IMR-90 (cell line): Measurements from ENCODE around the gene PCYOX1L. TPM values are rescaled to one million over a fixed set of nuclear protein-coding genes. Genes with fewer than 3 reads are reported as not detected.

ENCODE experiments used
- ATAC-seq: fragments of 200-7000 bp; cut with Tn5 transposase; 2 replicates; pipeline ENCODE4 v1.9.1; 2020; ENCODE audit warnings: low read depth, mild to moderate bottlenecking, moderate library complexity
- BruUV-seq: library from RNA; stranded (reverse); fragments of 400-500 nt; replicated peaks from 2 replicates; lab custom pipeline; 2021; lab: Mats Ljungman, UMichigan
- CTCF ChIA-PET: fragments of 300-600 bp; formaldehyde crosslinking; extraction: SDS; loops from one replicate; lab custom pipeline; 2021; ENCODE audit warnings: antibody characterized with exemption; lab: Yijun Ruan, JAX
- POLR2A ChIA-PET: fragments of 300-600 bp; sonication (Branson Sonifier 250); formaldehyde crosslinking; loops from one replicate; lab custom pipeline; 2022; ENCODE audit warnings: antibody characterized with exemption; ENCODE audit not compliant: unreplicated experiment; lab: Charles Lee
- DNase-seq: peaks from one replicate; pipeline ENCODE4 v3.0.0; 2013
- H2AFZ ChIP-seq: replicated peaks from 2 replicates; pipeline ENCODE3; 2013; ENCODE audit warnings: low read length, mild to moderate bottlenecking; ENCODE audit not compliant: poor library complexity
- H2AK5ac ChIP-seq: 2 replicates; pipeline ENCODE4 v1.6.1; 2013; ENCODE audit warnings: low read depth, low read length, inconsistent platforms
- H2AK9ac ChIP-seq: replicated peaks from 2 replicates; pipeline ENCODE3; 2013; ENCODE audit warnings: mild to moderate bottlenecking, low read depth, low read length, moderate library complexity; ENCODE audit not compliant: poor library complexity
- H2BK120ac ChIP-seq: 2 replicates; pipeline ENCODE4 v1.6.1; 2013; ENCODE audit warnings: low read depth, low read length, inconsistent platforms
- H2BK15ac ChIP-seq: 3 replicates; pipeline ENCODE4 v1.6.1; 2013; ENCODE audit warnings: low read depth, low read length, inconsistent platforms
- H2BK20ac ChIP-seq: 2 replicates; pipeline ENCODE4 v1.6.1; 2013; ENCODE audit warnings: low read depth, mild to moderate bottlenecking, inconsistent platforms, low read length, moderate library complexity
- H2BK5ac ChIP-seq: 2 replicates; pipeline ENCODE4 v1.6.1; 2013; ENCODE audit warnings: mild to moderate bottlenecking, low read depth, low read length, inconsistent platforms; ENCODE audit not compliant: poor library complexity, severe bottlenecking
- H3K14ac ChIP-seq: replicated peaks from 2 replicates; pipeline ENCODE4 v1.6.1; 2013; ENCODE audit warnings: low read depth, low read length, inconsistent platforms
- H3K18ac ChIP-seq: 2 replicates; pipeline ENCODE4 v1.6.1; 2013; ENCODE audit warnings: low read depth, low read length, control low read depth
- H3K23ac ChIP-seq: 2 replicates; pipeline ENCODE4 v1.6.1; 2013; ENCODE audit warnings: low read depth, low read length, inconsistent platforms
- H3K27ac ChIP-seq: 2 replicates; pipeline ENCODE4 v1.5.1; 2013; ENCODE audit warnings: mild to moderate bottlenecking, control low read depth, low read length; ENCODE audit not compliant: insufficient read depth
- H3K27me3 ChIP-seq: 2 replicates; pipeline ENCODE4 v1.6.1; 2013; ENCODE audit warnings: low read length; ENCODE audit not compliant: control insufficient read depth, insufficient read depth
- H3K36me3 ChIP-seq: 2 replicates; pipeline ENCODE4 v1.6.1; 2013; ENCODE audit warnings: low read length, mixed read lengths; ENCODE audit not compliant: control insufficient read depth, insufficient read depth
- H3K4ac ChIP-seq: 2 replicates; pipeline ENCODE4 v1.6.1; 2013; ENCODE audit warnings: low read depth, low read length, inconsistent platforms
- H3K4me1 ChIP-seq: 2 replicates; pipeline ENCODE4 v1.6.1; 2013; ENCODE audit warnings: low read length, mixed read lengths; ENCODE audit not compliant: control insufficient read depth, insufficient read depth
- H3K4me2 ChIP-seq: 2 replicates; pipeline ENCODE4 v1.6.1; 2013; ENCODE audit warnings: low read depth, mild to moderate bottlenecking, control low read depth, low read length, moderate library complexity
- H3K4me3 ChIP-seq: 2 replicates; pipeline ENCODE4 v1.5.1; 2013; ENCODE audit warnings: low read depth, mild to moderate bottlenecking, control low read depth, low read length, moderate library complexity; ENCODE audit not compliant: insufficient read depth
- H3K56ac ChIP-seq: 2 replicates; pipeline ENCODE4 v1.6.1; 2013; ENCODE audit warnings: low read length, inconsistent platforms; ENCODE audit not compliant: insufficient read depth; ENCODE audit errors: extremely low read depth
- H3K79me1 ChIP-seq, 2 experiments: 2 replicates each; pipeline ENCODE4 v1.6.1; 2013; ENCODE audit warnings: low read length in 2 of 2, inconsistent platforms in 1 of 2, low read depth in 1 of 2
- H3K9ac ChIP-seq: 2 replicates; pipeline ENCODE4 v1.6.1; 2013; ENCODE audit warnings: low read depth, low read length, control low read depth
- H3K9me1 ChIP-seq: 2 replicates; pipeline ENCODE4 v1.6.1; 2013; ENCODE audit warnings: low read length, inconsistent platforms; ENCODE audit not compliant: insufficient read depth
- H3K9me3 ChIP-seq: 2 replicates; pipeline ENCODE4 v1.6.1; 2013; ENCODE audit warnings: low read length; ENCODE audit not compliant: control insufficient read depth, insufficient read depth
- H4K20me1 ChIP-seq: 2 replicates; pipeline ENCODE4 v1.6.1; 2013; ENCODE audit warnings: low read length, inconsistent platforms; ENCODE audit not compliant: insufficient read depth
- H4K5ac ChIP-seq: 2 replicates; pipeline ENCODE4 v1.6.1; 2013; ENCODE audit warnings: mild to moderate bottlenecking, low read depth, low read length, control low read depth
- H4K8ac ChIP-seq, 2 experiments: 2 replicates each; pipeline ENCODE4 v1.6.1; 2013; ENCODE audit warnings: low read depth in 2 of 2, low read length in 2 of 2, control low read depth in 1 of 2, inconsistent platforms in 1 of 2
- H4K91ac ChIP-seq: 2 replicates; pipeline ENCODE4 v1.6.1; 2013; ENCODE audit warnings: low read depth, low read length, inconsistent platforms; ENCODE audit not compliant: insufficient read depth
- CTCF ChIP-seq: conservative IDR thresholded peaks from 2 replicates; pipeline ENCODE4 v1.5.1; 2012; ENCODE audit warnings: mild to moderate bottlenecking, low read depth, low read length, improper control_type of control experiment
- FOS ChIP-seq: fragments of 150-350 bp; IDR thresholded peaks from 2 replicates; pipeline ENCODE4 v1.6.1; 2016; ENCODE audit warnings: low read depth, low read length
- MAFK ChIP-seq: IDR thresholded peaks from 2 replicates; pipeline ENCODE4 v1.6.1; 2012; ENCODE audit warnings: low read depth, low read length, improper control_type of control experiment
- POLR2A ChIP-seq: IDR thresholded peaks from 2 replicates; pipeline ENCODE4 v1.6.1; 2012; ENCODE audit warnings: mild to moderate bottlenecking, low read depth, low read length
- WGBS, 2 experiments: methylation state at CpG; one replicate each; pipeline versions ENCODE4 v1.1.5 to v1.1.7; 2013; ENCODE audit warnings: missing lambda C conversion rate in 2 of 2; ENCODE audit not compliant: insufficient read length in 1 of 2; ENCODE audit errors: extremely low coverage in 2 of 2; 5-methylcytosine and 5-hydroxymethylcytosine counted together
- dilution Hi-C: fragments of 300-500 bp; cut with HindIII; formaldehyde crosslinking; loops from one replicate; pipeline ENCODE4 v1.14.3; 2018; ENCODE audit warnings: low sequenced_read_pairs; ENCODE audit not compliant: unreplicated experiment
- in situ Hi-C: fragments of 300-500 bp; cut with MboI; formaldehyde crosslinking; loops from 3 replicates; pipeline ENCODE4 v1.14.3; 2019; ENCODE audit warnings: low sequenced_read_pairs, inconsistent platforms, mixed read lengths
- intact Hi-C: fragments of 100-400 bp; cut with micrococcal nuclease; formaldehyde crosslinking; loops from 2 replicates; pipeline ENCODE4 v1.10.0; 2022
- polyA plus RNA-seq, 3 experiments: library from polyadenylated mRNA; depleted of rRNA; stranded (reverse); fragments of >200 nt; gene quantifications; 2 replicates each; pipeline ENCODE4 v1.2.3, GENCODE V29; 2012; ENCODE audit warnings: low replicate concordance in 1 of 3
- total RNA-seq: library from RNA; depleted of rRNA; stranded (reverse); fragments of >200 nt; gene quantifications from 2 replicates; pipeline ENCODE4 v1.2.3, GENCODE V29; 2012

The PCYOX1L gene
- total and polyA plus RNA-seq, 2 of the 4 experiments (the other 2 are of a cell fraction), result 7.0 to 14.3 TPM

- Histone ChIP-seq H3K36me3 (peaks cover 30% of the 10 kb centered on the region), H2BK5ac (no peak overlapping the region), H3K79me1 (peaks cover 34 to 40% of the 10 kb centered on the region in 2 experiments), H3K9me3 (no peaks in the 10 kb centered on the region), H2AK9ac (no peak overlapping the region), H3K9ac (no peak overlapping the region), H3K27me3 (no peaks in the 10 kb centered on the region), H2AK5ac (no peak overlapping the region), H3K23ac (no peak overlapping the region), H4K20me1 (peaks cover 7% of the 10 kb centered on the region; the same call in 1 of the 2 replicates), H3K18ac (no peak overlapping the region), H3K56ac (no peak overlapping the region), H3K27ac (no peak overlapping the region), H2BK120ac (no peak overlapping the region), H4K5ac (no peak overlapping the region), H3K4me1 (peaks cover 2% of the 10 kb centered on the region; the same call in 1 of the 2 replicates), H2BK15ac (no peak overlapping the region), H3K4me2 (no peak overlapping the region), H3K14ac (no peak overlapping the region), H2BK20ac (no peak overlapping the region), H3K4ac (no peak overlapping the region), H4K91ac (no peak overlapping the region), H3K4me3 (no peak overlapping the region), H3K9me1 (peaks cover 6% of the 10 kb centered on the region; the same call in 1 of the 2 replicates), H2AFZ (no peak overlapping the region), H4K8ac (no peak overlapping the region)
- no peak for DNase-seq
- dilution Hi-C loops, result no loop called here
- intact Hi-C loops, result loop anchor here (5.0 kb wide), 2 partner anchors 82 to 207 kb away; partner anchors contain the start of gene ABLIM3
- BruUV-seq, result no TSS peak
- in situ Hi-C loops, result no loop called here
- CTCF ChIA-PET, result no interaction called here
- ATAC-seq, result no peak
- no peak for TF ChIP-seq CTCF
- no peak for TF ChIP-seq FOS
- TF ChIP-seq MAFK, result peak; percentile 3; the same call in 1 of the 2 replicates
- TF ChIP-seq POLR2A, result no peak
- WGBS, 2 experiments, result 100% methylated on average over 1 of the region's 4 CpGs; no CpG with 5 or more reads in 1 of the 2 experiments
- POLR2A ChIA-PET, result no interaction called here
Observed at GRCh38 chr5:149349382-149349781, 8.5 kb upstream of the PCYOX1L start.
